OCI-LY3 (cell line): Measurements from ENCODE around the gene PDXP.

Experiments
- CTCF ChIP-seq: fragments of 200-600, 300-600 bp; sonication (generic); IDR thresholded peaks from 2 replicates; pipeline ENCODE4 v1.5.1; 2014; ENCODE audit warnings: antibody characterized with exemption, low read length, low read depth
- EZH2phosphoT487 ChIP-seq: fragments of 200-600 bp; shearing (Covaris generic); IDR thresholded peaks from 2 replicates; pipeline ENCODE4 v1.6.1; 2018; ENCODE audit warnings: antibody characterized with exemption, mixed run types, low read depth

GRCh38 chr22:37630839-37631435 is 27.6 kb upstream of the PDXP start:
- TF ChIP-seq CTCF (no peak), EZH2phosphoT487 (no peak)
